IPS DF 4.7 (cell line): ENCODE results near the gene PPP1R7.

Source experiments
- DNase-seq: peaks from one replicate; pipeline ENCODE4 v3.0.0-alpha.2; 2013; ENCODE audit warnings: low spot score; ENCODE audit errors: extremely low read depth

The PPP1R7 gene

GRCh38 chr2:241228860-241229516 is 78.7 kb downstream of the PPP1R7 start:
- DNase-seq = no peak

DNA sequence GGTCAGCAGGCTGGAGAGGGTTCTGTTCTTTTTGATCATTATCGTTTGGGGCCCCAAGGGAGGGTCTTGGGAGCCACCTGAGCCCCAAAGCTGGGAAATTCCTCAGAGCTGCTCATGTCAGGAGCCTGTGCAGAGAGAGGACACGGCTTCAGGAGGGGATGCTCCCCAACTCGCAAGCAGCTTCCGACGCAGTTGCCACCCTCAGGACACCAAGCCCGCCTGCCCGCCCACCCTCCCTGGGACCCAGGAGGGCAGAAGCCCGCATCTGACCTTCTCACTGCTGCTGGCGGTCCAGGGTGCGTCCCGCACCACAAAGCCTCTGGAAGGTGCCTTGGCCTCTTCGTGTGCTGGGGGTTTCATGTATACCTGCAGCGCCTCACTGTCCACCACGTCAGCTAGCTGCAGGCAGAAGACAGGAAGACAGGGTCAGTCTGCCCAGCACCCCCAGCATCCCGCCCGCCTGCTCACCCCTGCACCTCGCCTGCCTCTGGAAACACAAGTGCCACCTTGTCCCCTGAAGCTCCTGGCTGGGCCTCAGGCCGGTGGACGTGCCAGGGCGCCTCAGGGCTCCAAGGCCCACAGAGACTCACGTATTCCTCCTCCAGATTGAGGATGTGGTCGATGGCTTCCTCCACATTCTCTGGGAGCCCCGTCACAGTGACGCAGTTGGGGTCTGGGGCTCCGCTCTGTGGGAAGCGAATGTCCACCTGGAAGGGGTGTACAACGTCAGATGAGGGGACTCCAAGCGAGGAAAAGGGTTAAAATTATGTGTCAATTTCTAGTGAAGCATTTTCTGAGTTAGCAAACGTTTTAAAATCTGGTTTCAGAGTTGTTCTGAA is 79.5 kb downstream of the PPP1R7 start:
- DNase-seq = no peak

DNA sequence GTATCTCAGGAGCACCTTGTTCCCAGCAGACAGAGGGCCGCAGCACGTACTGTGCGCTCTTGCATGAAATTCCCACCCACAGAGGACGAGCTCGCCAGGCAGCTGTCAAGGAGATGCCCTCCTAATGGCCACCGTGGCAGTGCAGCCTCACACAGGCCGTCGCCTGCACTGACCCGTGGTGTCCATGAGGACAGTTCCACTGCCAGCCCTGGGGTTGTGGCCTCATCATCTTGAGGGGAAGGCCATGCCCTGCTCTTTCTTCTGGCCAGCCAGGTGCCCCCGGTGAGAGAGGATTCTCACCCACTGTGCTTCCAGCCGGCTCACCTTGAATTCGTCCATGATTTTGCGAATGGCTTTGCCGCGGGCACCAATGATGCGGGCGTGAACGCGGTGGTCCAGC is 80.2 kb downstream of the PPP1R7 start:
- no peak for DNase-seq

- DNase-seq = no peak
Measured at GRCh38 chr2:241232736-241233575, 82.7 kb downstream of the PPP1R7 start.
